Activated CD4-positive, CD25-positive, alpha-beta regulatory T cell treated with anti-CD3 and anti-CD28 coated beads, Interleukin-2, amount 50 U/mL, for 24 hours (primary cell): ENCODE measurements around the gene LMO1.

Experiments
- ATAC-seq, 2 donors: fragments of 150-1000 bp; cut with Tn5 transposase; one replicate each; pipeline ENCODE4 v1.10.0; 2021; ENCODE audit warnings: mild to moderate bottlenecking in 1 of 2, moderate library complexity in 1 of 2

The LMO1 gene

GRCh38 chr11:8242499-8243280, 21.0 kb downstream of the LMO1 start:
- no peak for ATAC-seq

- no peak for ATAC-seq
These were observed 21.6 kb downstream of the LMO1 start for GRCh38 chr11:8242118-8242475.

- ATAC-seq = no peak
These were observed 22.1 kb downstream of the LMO1 start for GRCh38 chr11:8241373-8242117.

GRCh38 chr11:8239536-8240228, 24.0 kb downstream of the LMO1 start:
- ATAC-seq = no peak

- no peak for ATAC-seq
These were observed 24.6 kb downstream of the LMO1 start for GRCh38 chr11:8239040-8239439.

- ATAC-seq = no peak
These were observed 26.2 kb downstream of the LMO1 start for GRCh38 chr11:8237453-8237852.

GRCh38 chr11:8235925-8236324, 27.8 kb downstream of the LMO1 start:
- no peak for ATAC-seq

GRCh38 chr11:8234910-8235309, 28.8 kb downstream of the LMO1 start:
- peak in 1 of 2 donors; percentile 24 for ATAC-seq

- no peak for ATAC-seq
These were observed 29.3 kb downstream of the LMO1 start for GRCh38 chr11:8234425-8234821.

- ATAC-seq = no peak
These were observed 29.8 kb downstream of the LMO1 start for GRCh38 chr11:8233691-8234424.

- ATAC-seq = no peak
These were observed 30.6 kb downstream of the LMO1 start for GRCh38 chr11:8232849-8233606.

GRCh38 chr11:8232414-8232813, 31.3 kb downstream of the LMO1 start:
- ATAC-seq = no peak

GRCh38 chr11:8231979-8232378, 31.7 kb downstream of the LMO1 start:
- ATAC-seq = no peak

- no peak for ATAC-seq
These were observed 32.5 kb downstream of the LMO1 start for GRCh38 chr11:8230921-8231847.

GRCh38 chr11:8230178-8230859, 33.4 kb downstream of the LMO1 start:
- no peak for ATAC-seq

GRCh38 chr11:8229299-8230177, 34.1 kb downstream of the LMO1 start:
- ATAC-seq = no peak

- ATAC-seq = no peak
These were observed 35.4 kb downstream of the LMO1 start for GRCh38 chr11:8228231-8228630.

- ATAC-seq = no peak
These were observed 36.2 kb downstream of the LMO1 start for GRCh38 chr11:8227156-8228152.
